Upper lobe of left lung (tissue), 6 donors: ENCODE measurements around the gene ZNF629. TPM values are rescaled to one million over a fixed set of nuclear protein-coding genes. Genes with fewer than 3 reads are reported as not detected.

ENCODE experiments used
- ATAC-seq, 2 donors: fragments of 200-7000 bp; cut with Tn5 transposase; one replicate each; pipeline ENCODE4 v1.9.1; 2022; ENCODE audit warnings: mild to moderate bottlenecking in 2 of 2, moderate library complexity in 2 of 2; ENCODE audit not compliant: low FRiP score in 2 of 2
- DNase-seq, 2 donors: peaks; one replicate each; pipeline ENCODE4 v3.0.0-alpha.2; 2019 to 2020
- H3K27ac ChIP-seq, 4 donors: fragments of 200-600 bp; sonication (generic); one replicate each; pipeline ENCODE4 v1.5.1; 2016 to 2019
- H3K27me3 ChIP-seq, 4 donors: fragments of 200-600 bp; sonication (generic); one replicate each; pipeline ENCODE4 v1.5.1; 2017 to 2019
- H3K36me3 ChIP-seq, 4 donors: fragments of 200-600 bp; sonication (generic); one replicate each; pipeline ENCODE4 v1.5.1; 2016 to 2019
- H3K4me1 ChIP-seq, 4 donors: fragments of 200-600 bp; sonication (generic); one replicate each; pipeline ENCODE4 v1.5.1; 2018 to 2019
- H3K4me3 ChIP-seq, 4 donors: fragments of 200-600 bp; sonication (generic); one replicate each; pipeline ENCODE4 v1.5.1; 2017 to 2019; ENCODE audit warnings: mild to moderate bottlenecking in 2 of 4, moderate library complexity in 1 of 4
- H3K9me3 ChIP-seq, 4 donors: fragments of 200-600 bp; sonication (generic); one replicate each; pipeline ENCODE4 v1.5.1; 2018 to 2019
- EP300 ChIP-seq, 4 donors: sonication (generic); formaldehyde crosslinking; IDR thresholded peaks; one replicate each; pipeline ENCODE4 v1.5.1; 2017; ENCODE audit warnings: antibody characterized with exemption in 4 of 4, control low read depth in 2 of 4
- POLR2A ChIP-seq, 4 donors: fragments of 450-650 bp; IDR thresholded peaks; one replicate each; pipeline ENCODE4 v1.5.1; 2016 to 2017; ENCODE audit warnings: antibody characterized with exemption in 4 of 4, mild to moderate bottlenecking in 2 of 4
- POLR2AphosphoS5 ChIP-seq, 2 donors: sonication (generic); formaldehyde crosslinking; IDR thresholded peaks; one replicate each; pipeline ENCODE4 v1.5.1; 2017; ENCODE audit warnings: antibody characterized with exemption in 2 of 2
- WGBS, 2 donors: methylation state at CpG; one replicate each; pipeline ENCODE4 v1.1.5; 2017 to 2018; 5-methylcytosine and 5-hydroxymethylcytosine counted together
- total RNA-seq, 6 donors: library from RNA; depleted of rRNA in 4 of 6; stranded (reverse); fragments of >200 nt in 4 of 6; gene quantifications; one replicate each; pipeline versions ENCODE4 v1.1.0 to v1.2.1, GENCODE V29; 2016 to 2021
- TF ChIP-seq, protein P1 (sequence below), 6 experiments: fragments of 450-650 bp in 4 of 6; fragments of 200-600 bp in 2 of 6; sonication (generic) in 2 of 6; IDR thresholded peaks; one replicate each; pipeline ENCODE4 v1.5.1; 2016 to 2019; ENCODE audit warnings: antibody characterized with exemption in 6 of 6
- donor health status: DM: no; HTN: no; CAD: no; lungs with moderate emphysema.
- donor health status: DM: no; HTN: yes; CAD: no; lungs with severe emphysema.

Gene ZNF629
- total RNA-seq, 6 donors from 2014 or later, result 13.1 to 32.5 (median 14.8) TPM

DNA sequence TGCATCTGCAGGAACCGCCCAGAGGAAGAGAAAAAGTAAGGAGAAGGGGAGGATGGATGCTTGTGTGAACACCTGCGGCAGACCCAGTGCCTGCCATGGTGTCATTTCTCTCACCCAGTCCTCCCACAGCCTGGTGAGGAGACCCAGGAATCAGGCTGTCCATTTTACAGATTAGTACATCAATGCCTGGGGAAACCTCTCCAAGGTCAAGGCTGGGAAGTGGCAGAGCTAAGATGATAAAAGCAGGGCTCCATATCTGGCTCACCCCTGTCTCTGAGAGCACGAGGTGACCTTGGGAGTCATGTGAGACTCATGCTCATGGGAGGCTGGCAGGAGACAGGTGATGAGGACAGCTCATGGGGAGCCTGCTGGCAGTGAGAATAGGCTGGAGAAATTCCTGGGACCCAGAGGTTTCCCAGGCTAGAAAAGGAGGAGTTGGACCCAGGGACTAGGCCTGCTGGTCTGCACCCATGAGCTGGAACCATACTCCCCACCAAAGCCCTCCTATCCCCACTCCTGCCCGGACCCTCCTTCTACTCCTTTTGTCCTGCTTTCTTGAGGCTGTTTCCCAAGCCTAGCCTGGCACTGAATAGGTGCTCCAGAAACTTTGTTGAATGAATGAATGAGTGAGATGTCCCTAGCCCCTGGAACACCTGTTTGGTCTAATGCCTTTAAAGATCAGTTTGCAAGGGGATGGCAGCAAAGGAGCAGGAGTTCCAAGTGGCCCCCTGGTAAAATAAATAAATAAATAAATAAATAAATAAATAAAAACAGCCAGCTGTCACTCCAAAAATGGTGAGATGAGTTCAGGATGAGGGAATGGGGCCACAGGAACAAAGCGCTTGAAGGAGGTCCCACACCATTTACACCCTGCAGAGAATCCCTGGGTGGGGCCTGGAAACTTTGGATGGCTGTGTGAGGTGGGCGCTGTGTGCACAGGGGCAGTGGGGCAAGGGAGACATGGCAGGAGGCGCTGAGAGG lies 1.6 kb downstream of the ZNF629 start:
- ATAC-seq (no peak), DNase-seq (no peak)
- TF ChIP-seq EP300 (IDR thresholded peaks at IDR 0.05), result no peak
- TF ChIP-seq, protein P1, sequence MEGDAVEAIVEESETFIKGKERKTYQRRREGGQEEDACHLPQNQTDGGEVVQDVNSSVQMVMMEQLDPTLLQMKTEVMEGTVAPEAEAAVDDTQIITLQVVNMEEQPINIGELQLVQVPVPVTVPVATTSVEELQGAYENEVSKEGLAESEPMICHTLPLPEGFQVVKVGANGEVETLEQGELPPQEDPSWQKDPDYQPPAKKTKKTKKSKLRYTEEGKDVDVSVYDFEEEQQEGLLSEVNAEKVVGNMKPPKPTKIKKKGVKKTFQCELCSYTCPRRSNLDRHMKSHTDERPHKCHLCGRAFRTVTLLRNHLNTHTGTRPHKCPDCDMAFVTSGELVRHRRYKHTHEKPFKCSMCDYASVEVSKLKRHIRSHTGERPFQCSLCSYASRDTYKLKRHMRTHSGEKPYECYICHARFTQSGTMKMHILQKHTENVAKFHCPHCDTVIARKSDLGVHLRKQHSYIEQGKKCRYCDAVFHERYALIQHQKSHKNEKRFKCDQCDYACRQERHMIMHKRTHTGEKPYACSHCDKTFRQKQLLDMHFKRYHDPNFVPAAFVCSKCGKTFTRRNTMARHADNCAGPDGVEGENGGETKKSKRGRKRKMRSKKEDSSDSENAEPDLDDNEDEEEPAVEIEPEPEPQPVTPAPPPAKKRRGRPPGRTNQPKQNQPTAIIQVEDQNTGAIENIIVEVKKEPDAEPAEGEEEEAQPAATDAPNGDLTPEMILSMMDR (IDR thresholded peaks at IDR 0.05), result no peak
- TF ChIP-seq POLR2AphosphoS5 (IDR thresholded peaks at IDR 0.05), result no peak
- no peak for TF ChIP-seq POLR2A (IDR thresholded peaks at IDR 0.05)
- Histone ChIP-seq H3K27me3 (no peaks in the 10 kb centered on the region), H3K36me3 (peaks cover 7 to 31% (median 26%) of the 10 kb centered on the region in 4 donors), H3K4me1 (peaks cover 14 to 23% (median 18%) of the 10 kb centered on the region in 4 donors), H3K4me3 (peak overlapping the region in 3 of 4 donors; percentile 96 to 99 (median 96)), H3K9me3 (no peaks in the 10 kb centered on the region), H3K27ac (peak overlapping the region in 3 of 4 donors; percentile 91 to 96 (median 93))
- 76 to 86% methylated on average over 7 of the region's 7 CpGs for WGBS, 2 donors

DNA sequence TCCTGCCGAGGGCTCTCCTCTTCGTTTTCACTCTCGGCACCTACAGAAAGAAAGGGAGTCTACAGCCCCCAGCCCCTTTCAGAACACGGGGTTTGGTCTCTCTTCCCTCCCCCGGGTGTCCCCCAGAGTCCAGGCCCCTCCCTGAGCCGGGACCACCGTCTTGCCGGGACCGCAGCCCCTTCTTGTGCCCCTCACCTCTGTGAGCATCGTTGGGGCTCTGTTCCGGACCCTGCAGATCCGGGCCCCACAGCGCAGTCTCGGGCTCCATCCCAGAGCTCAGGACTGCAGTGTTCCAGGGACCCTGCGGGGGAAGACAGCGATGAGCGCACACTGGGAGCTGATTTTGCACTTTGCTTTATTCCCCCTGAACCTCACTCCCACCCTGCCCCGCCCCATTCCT lies 2.8 kb downstream of the ZNF629 start:
- H3K27me3 ChIP-seq, result no peaks in the 10 kb centered on the region
- TF ChIP-seq, protein P1 (IDR thresholded peaks at IDR 0.05), result no peak
- TF ChIP-seq POLR2A (IDR thresholded peaks at IDR 0.05) (no peak), EP300 (IDR thresholded peaks at IDR 0.05) (no peak), POLR2AphosphoS5 (IDR thresholded peaks at IDR 0.05) (no peak)
- peaks cover 7 to 31% (median 26%) of the 10 kb centered on the region in 4 donors for H3K36me3 ChIP-seq
- ATAC-seq, result no peak
- H3K9me3 ChIP-seq, result no peaks in the 10 kb centered on the region
- WGBS, 2 donors, result 85 to 94% methylated on average over 18 of the region's 18 CpGs
- peaks cover 14 to 25% (median 18%) of the 10 kb centered on the region in 4 donors for H3K4me1 ChIP-seq
- no peak overlapping the region for H3K27ac ChIP-seq
- DNase-seq, result peak in 1 of 2 donors; percentile 61
- H3K4me3 ChIP-seq, result no peak overlapping the region

DNA sequence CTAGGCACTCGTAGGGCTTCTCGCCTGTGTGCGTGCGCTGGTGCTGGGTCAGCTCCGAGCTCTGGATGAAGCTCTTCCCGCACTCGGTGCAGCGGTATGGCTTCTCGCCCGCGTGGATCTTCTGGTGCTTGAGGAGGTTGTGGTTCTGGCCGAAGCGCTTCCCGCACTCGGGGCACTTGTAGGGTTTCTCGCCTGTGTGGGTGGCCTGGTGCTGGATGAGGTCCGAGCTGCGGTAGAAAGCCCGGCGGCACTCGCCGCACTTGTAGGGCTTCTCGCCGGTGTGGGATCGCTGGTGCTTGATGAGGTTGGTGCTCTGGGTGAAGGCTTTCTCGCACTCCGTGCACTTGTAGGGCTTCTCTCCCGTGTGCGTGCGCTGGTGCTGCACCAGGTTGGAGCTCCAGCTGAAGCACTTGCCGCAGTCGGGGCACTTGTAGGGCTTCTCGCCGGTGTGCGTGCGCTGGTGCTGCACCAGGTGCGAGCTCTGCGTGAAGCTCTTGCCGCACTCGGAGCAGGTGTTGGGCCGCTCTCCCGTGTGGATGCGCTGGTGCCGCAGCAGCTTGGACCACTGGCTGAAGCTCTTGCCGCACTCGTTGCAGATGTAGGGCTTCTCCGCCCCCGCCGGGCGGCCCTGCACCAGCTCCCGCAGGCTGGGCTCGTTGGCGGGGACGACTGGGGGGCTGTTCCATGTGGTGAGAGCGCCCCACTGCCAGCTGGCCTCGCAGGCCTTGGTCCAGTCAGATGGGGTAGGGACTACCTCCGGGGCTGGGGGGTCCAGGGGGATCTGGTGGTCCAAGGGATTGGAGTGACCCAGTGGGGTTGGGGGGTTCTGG lies 3.5 kb downstream of the ZNF629 start:
- Histone ChIP-seq H3K36me3 (peaks cover 7 to 31% (median 26%) of the 10 kb centered on the region in 4 donors), H3K9me3 (no peaks in the 10 kb centered on the region), H3K4me3 (no peak overlapping the region), H3K27me3 (no peaks in the 10 kb centered on the region), H3K4me1 (peaks cover 14 to 25% (median 18%) of the 10 kb centered on the region in 4 donors), H3K27ac (no peak overlapping the region)
- ATAC-seq (no peak), DNase-seq (peak in 1 of 2 donors; percentile 79)
- WGBS, 2 donors, result 95 to 98% methylated on average over 9 to 53 of the region's 57 CpGs
- TF ChIP-seq POLR2A (IDR thresholded peaks at IDR 0.05) (no peak), POLR2AphosphoS5 (IDR thresholded peaks at IDR 0.05) (no peak), EP300 (IDR thresholded peaks at IDR 0.05) (no peak)
- TF ChIP-seq, protein P1 (IDR thresholded peaks at IDR 0.05), result no peak

DNA sequence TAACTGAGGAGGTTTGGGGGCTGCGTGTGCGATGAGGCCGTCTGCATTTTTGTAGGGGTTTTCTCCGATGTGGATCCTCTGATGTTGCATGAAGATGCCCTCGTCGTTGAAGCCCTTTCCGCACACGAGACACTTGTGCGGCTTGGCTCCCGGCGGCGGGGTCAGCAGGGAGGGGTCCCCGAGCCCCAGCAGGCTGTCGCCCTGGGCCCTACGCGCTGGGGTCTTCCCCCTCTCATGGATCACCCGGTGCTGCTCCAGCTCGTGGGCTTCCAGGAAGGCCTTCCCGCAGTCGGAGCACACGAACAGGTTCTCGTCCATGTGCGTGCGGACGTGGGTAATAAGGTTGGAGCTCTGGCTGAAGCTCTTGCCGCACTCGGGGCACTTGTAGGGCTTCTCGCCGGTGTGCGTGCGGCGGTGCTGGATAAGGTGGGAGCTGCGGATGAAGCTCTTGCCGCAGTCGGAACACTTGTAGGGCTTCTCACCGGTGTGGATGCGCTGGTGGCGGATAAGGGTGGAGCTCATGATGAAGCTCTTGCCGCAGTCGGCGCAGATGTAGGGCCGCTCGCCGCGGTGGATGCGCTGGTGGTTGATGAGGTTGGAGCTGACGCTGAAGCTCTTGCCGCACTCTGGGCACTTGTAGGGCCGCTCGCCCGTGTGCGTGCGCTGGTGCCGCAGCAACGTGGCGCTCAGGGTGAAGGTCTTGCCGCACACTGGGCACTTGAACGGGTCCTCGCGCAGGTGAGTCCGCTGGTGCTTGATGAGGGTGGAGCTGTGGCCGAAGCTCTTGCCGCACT lies 4.3 kb downstream of the ZNF629 start:
- H3K36me3 ChIP-seq, result peaks cover 7 to 31% (median 26%) of the 10 kb centered on the region in 4 donors
- ATAC-seq (no peak), DNase-seq (peak in 1 of 2 donors; percentile 77)
- 94 to 95% methylated on average over 52 to 63 of the region's 63 CpGs for WGBS, 2 donors
- H3K4me3 ChIP-seq, result no peak overlapping the region
- no peak for TF ChIP-seq POLR2AphosphoS5 (IDR thresholded peaks at IDR 0.05)
- no peak for TF ChIP-seq EP300 (IDR thresholded peaks at IDR 0.05)
- TF ChIP-seq POLR2A (IDR thresholded peaks at IDR 0.05), result no peak
- TF ChIP-seq, protein P1 (IDR thresholded peaks at IDR 0.05), result no peak
- no peaks in the 10 kb centered on the region for H3K27me3 ChIP-seq
- peaks cover 11 to 19% (median 13%) of the 10 kb centered on the region in 4 donors for H3K4me1 ChIP-seq
- H3K27ac ChIP-seq, result no peak overlapping the region
- H3K9me3 ChIP-seq, result no peaks in the 10 kb centered on the region
